HCT116 (cell line): Measurements from ENCODE around the gene ZNF430. TPM values are rescaled to one million over a fixed set of nuclear protein-coding genes. Genes with fewer than 3 reads are reported as not detected.

Source experiments
- ATAC-seq: fragments of 200-7000 bp; cut with Tn5 transposase; 2 replicates; pipeline ENCODE4 v1.9.1; 2020; ENCODE audit warnings: mild to moderate bottlenecking, moderate library complexity
- BruUV-seq: library from RNA; stranded (reverse); fragments of 400-500 nt; replicated peaks from 2 replicates; lab custom pipeline; 2021; lab: Mats Ljungman, UMichigan
- CTCF ChIA-PET: fragments of 300-600 bp; sonication (Branson Sonifier 250); formaldehyde crosslinking; loops from one replicate; lab custom pipeline; 2021; ENCODE audit warnings: antibody characterized with exemption; lab: Charles Lee
- POLR2A ChIA-PET: fragments of 300-600, 350-600 bp; sonication (Branson Sonifier 250); formaldehyde crosslinking; loops from one replicate; lab custom pipeline; 2021; ENCODE audit warnings: antibody characterized with exemption; lab: Charles Lee
- RAD21 ChIA-PET, 2 experiments: fragments of 300-600 bp; sonication (Branson Sonifier 250); formaldehyde crosslinking; loops; one replicate each; lab custom pipeline; 2023; ENCODE audit warnings: low total read pairs in 2 of 2; ENCODE audit not compliant: uncharacterized antibody in 2 of 2, unreplicated experiment in 2 of 2, low non-redundant PET in 1 of 2; lab: Charles Lee
- DNase-seq: peaks from one replicate; pipeline ENCODE4 v3.0.0-alpha.2; 2010; ENCODE audit warnings: low read depth, low spot score
- H2AFZ ChIP-seq: fragments of 200-600 bp; shearing (Covaris generic), sonication (generic); 2 replicates; pipeline ENCODE4 v1.6.1; 2017; ENCODE audit warnings: low read depth, mixed run types, mixed read lengths, antibody characterized with exemption, low read length; ENCODE audit not compliant: poor library complexity, severe bottlenecking
- H3K27ac ChIP-seq: 2 replicates; pipeline ENCODE4 v1.5.1; 2012; ENCODE audit warnings: low read depth, low read length
- H3K27me3 ChIP-seq: fragments of 200-600 bp; sonication (generic); 2 replicates; pipeline ENCODE4 v1.6.1; 2016; ENCODE audit warnings: mixed run types, low read length, mixed read lengths; ENCODE audit not compliant: insufficient read depth
- H3K36me3 ChIP-seq, 2 experiments: fragments of 200-500 bp in 1 of 2; fragments of 200-600 bp in 1 of 2; sonication (Bioruptor generic) in 1 of 2; sonication (generic) in 1 of 2; 2 replicates each; pipeline versions ENCODE4 v1.5.1 to v1.6.1; 2014 to 2016; ENCODE audit warnings: low read length in 2 of 2, inconsistent platforms in 1 of 2, mixed read lengths in 1 of 2, mixed run types in 1 of 2; ENCODE audit not compliant: insufficient read depth in 2 of 2, control insufficient read depth in 1 of 2
- H3K4me1 ChIP-seq, 2 experiments: fragments of 200-600 bp in 1 of 2; sonication (generic) in 1 of 2; 2 replicates each; pipeline versions ENCODE4 v1.5.1 to v1.6.1; 2012 to 2017; ENCODE audit warnings: low read length in 2 of 2, inconsistent platforms in 1 of 2, mild to moderate bottlenecking in 1 of 2, mixed read lengths in 1 of 2, mixed run types in 1 of 2, moderate library complexity in 1 of 2; ENCODE audit not compliant: insufficient read depth in 2 of 2, control insufficient read depth in 1 of 2
- H3K4me2 ChIP-seq: fragments of 200-600 bp; sonication (generic); 2 replicates; pipeline ENCODE4 v1.6.1; 2017; ENCODE audit warnings: mixed run types, low read length, mixed read lengths
- H3K4me3 ChIP-seq, 2 experiments: fragments of 200-600 bp in 1 of 2; sonication (generic) in 1 of 2; replicated peaks in 1 of 2; 2 replicates each; pipeline ENCODE4 v1.5.1; 2011 to 2016; ENCODE audit warnings: low read length in 2 of 2, control low read depth in 1 of 2, low read depth in 1 of 2, mild to moderate bottlenecking in 1 of 2, mixed read lengths in 1 of 2, mixed run types in 1 of 2
- H3K79me2 ChIP-seq: fragments of 200-600 bp; sonication (generic); 2 replicates; pipeline ENCODE4 v1.6.1; 2017; ENCODE audit warnings: mild to moderate bottlenecking, mixed run types, low read length, moderate library complexity, mixed read lengths; ENCODE audit not compliant: insufficient read depth
- H3K9ac ChIP-seq: fragments of 200-600 bp; sonication (generic); 2 replicates; pipeline ENCODE4 v1.6.1; 2016; ENCODE audit warnings: low read length, mixed read lengths
- H3K9me2 ChIP-seq: fragments of 200-600 bp; sonication (generic), shearing (Covaris generic); 2 replicates; pipeline ENCODE4 v1.6.1; 2017; ENCODE audit warnings: mixed run types, mild to moderate bottlenecking, moderate library complexity; ENCODE audit not compliant: insufficient read depth
- H3K9me3 ChIP-seq, 2 experiments: fragments of 200-500 bp in 1 of 2; fragments of 200-600 bp in 1 of 2; sonication (Bioruptor generic) in 1 of 2; sonication (generic) in 1 of 2; 2 replicates each; pipeline ENCODE4 v1.6.1; 2014 to 2017; ENCODE audit warnings: low read length in 2 of 2, mixed read lengths in 2 of 2, inconsistent platforms in 1 of 2, low read depth in 1 of 2, mild to moderate bottlenecking in 1 of 2, mixed run types in 1 of 2, moderate library complexity in 1 of 2; ENCODE audit not compliant: control insufficient read depth in 1 of 2, insufficient read depth in 1 of 2
- H4K20me1 ChIP-seq: fragments of 200-600 bp; sonication (generic), shearing (Covaris generic); 2 replicates; pipeline ENCODE4 v1.6.1; 2017; ENCODE audit warnings: mixed run types, mild to moderate bottlenecking, moderate library complexity; ENCODE audit not compliant: insufficient read depth
- ATF3 ChIP-seq: IDR thresholded peaks from 2 replicates; pipeline ENCODE4 v1.6.1; 2012
- CBX3 ChIP-seq: IDR thresholded peaks from 2 replicates; pipeline ENCODE4 v1.6.1; 2012; ENCODE audit warnings: low read depth
- CEBPB ChIP-seq: IDR thresholded peaks from 2 replicates; pipeline ENCODE4 v1.6.1; 2012; ENCODE audit warnings: low read depth
- CTCF ChIP-seq, 3 experiments: fragments of 200-600 bp in 1 of 3; sonication (generic) in 1 of 3; IDR thresholded peaks in 2 of 3; conservative IDR thresholded peaks in 1 of 3; 2 replicates each; pipeline ENCODE4 v1.5.1; 2012 to 2017; ENCODE audit warnings: low read depth in 2 of 3, low read length in 2 of 3, antibody characterized with exemption in 1 of 3, borderline replicate concordance in 1 of 3, control low read depth in 1 of 3, mild to moderate bottlenecking in 1 of 3, mixed read lengths in 1 of 3, mixed run types in 1 of 3, moderate library complexity in 1 of 3; ENCODE audit not compliant: insufficient read depth in 1 of 3
- EGR1 ChIP-seq: IDR thresholded peaks from 2 replicates; pipeline ENCODE4 v1.6.1; 2012; ENCODE audit warnings: low read depth
- ELF1 ChIP-seq: IDR thresholded peaks from 2 replicates; pipeline ENCODE4 v1.6.1; 2012; ENCODE audit warnings: low read depth, borderline replicate concordance
- EZH2phosphoT487 ChIP-seq: fragments of 200-600 bp; IDR thresholded peaks from 2 replicates; pipeline ENCODE4 v1.6.1; 2018; ENCODE audit warnings: antibody characterized with exemption, borderline replicate concordance
- MAX ChIP-seq: IDR thresholded peaks from 2 replicates; pipeline ENCODE4 v1.6.1; 2012
- POLR2AphosphoS5 ChIP-seq: IDR thresholded peaks from 2 replicates; pipeline ENCODE4 v1.6.1; 2011; ENCODE audit warnings: mild to moderate bottlenecking, low read depth, low read length, moderate library complexity
- REST ChIP-seq: IDR thresholded peaks from 2 replicates; pipeline ENCODE4 v1.6.1; 2012; ENCODE audit warnings: low read depth
- SIN3A ChIP-seq: IDR thresholded peaks from 2 replicates; pipeline ENCODE4 v1.6.1; 2012; ENCODE audit warnings: low read depth
- SP1 ChIP-seq: IDR thresholded peaks from 2 replicates; pipeline ENCODE4 v1.6.1; 2012; ENCODE audit warnings: low read depth
- SRF ChIP-seq: IDR thresholded peaks from 2 replicates; pipeline ENCODE4 v1.6.1; 2012; ENCODE audit warnings: low read depth
- TCF7L2 ChIP-seq: IDR thresholded peaks from 2 replicates; pipeline ENCODE4 v1.7.0; 2011; ENCODE audit warnings: borderline replicate concordance, inconsistent platforms; ENCODE audit not compliant: insufficient read depth, insufficient read length; ENCODE audit errors: extremely low read depth
- YY1 ChIP-seq: IDR thresholded peaks from 2 replicates; pipeline ENCODE4 v1.6.1; 2011; ENCODE audit warnings: low read length, low read depth, moderate library complexity, mild to moderate bottlenecking; ENCODE audit not compliant: insufficient replicate concordance; ENCODE audit errors: extremely low read depth
- ZBTB33 ChIP-seq: IDR thresholded peaks from 2 replicates; pipeline ENCODE4 v1.6.1; 2011; ENCODE audit warnings: mild to moderate bottlenecking, low read length, moderate library complexity; ENCODE audit not compliant: insufficient replicate concordance; ENCODE audit errors: extremely low read depth
- ZFX ChIP-seq: fragments of 450-650 bp; IDR thresholded peaks from 2 replicates; pipeline ENCODE4 v1.6.1; 2017
- intact Hi-C: fragments of 100-400 bp; cut with micrococcal nuclease; formaldehyde crosslinking; loops from 2 replicates; pipeline ENCODE4 v1.10.0; 2022
- total RNA-seq: library from RNA; stranded (reverse); gene quantifications from one replicate; pipeline ENCODE4 v1.2.1, GENCODE V29; 2021; ENCODE audit not compliant: unreplicated experiment

Gene ZNF430
- total RNA-seq, 1 experiment from 2014 or later: 8.4 TPM

GRCh38 chr19:21092109-21092508 lies 71.7 kb downstream of the ZNF430 start:
- CTCF ChIA-PET: no interaction called here
- BruUV-seq: no TSS peak
- TF ChIP-seq CTCF (IDR thresholded peaks at IDR 0.05 in 2 of 3, conservative IDR thresholded peaks at IDR 0.05 in 1 of 3; ENCODE audit: borderline replicate concordance in 1 of 3, insufficient read depth in 1 of 3, low read depth in 2 of 3, low read length in 2 of 3) (no peak), ATF3 (no peak), TCF7L2 (no peak), REST (no peak), SIN3A (no peak), SP1 (no peak), EZH2phosphoT487 (no peak), ZBTB33 (no peak), SRF (no peak), CBX3 (no peak), CEBPB (no peak), YY1 (no peak), POLR2AphosphoS5 (no peak), ELF1 (no peak), ZFX (no peak), EGR1 (no peak), MAX (no peak)

More at GRCh38 chr19:21092109-21092508, 71.7 kb downstream of the ZNF430 start:
- Histone ChIP-seq H2AFZ (no peak overlapping the region), H3K4me1 (no peaks in the 10 kb centered on the region), H3K4me2 (no peak overlapping the region), H3K9me3 (no peaks in the 10 kb centered on the region), H3K4me3 (no peak overlapping the region), H3K27me3 (no peaks in the 10 kb centered on the region), H3K79me2 (0 out of 2 replicates have a peak, but pooled peaks cover 10% of the 10 kb centered on the region), H3K27ac (no peak overlapping the region), H3K9me2 (no peaks in the 10 kb centered on the region), H3K36me3 (peaks cover 0 to 2% of the 10 kb centered on the region in 2 experiments; a peak in 1 of 4 replicates), H4K20me1 (no peaks in the 10 kb centered on the region), H3K9ac (no peak overlapping the region)
- ATAC-seq (no peak), DNase-seq (no peak)
- RAD21 ChIA-PET: no interaction called here
- POLR2A ChIA-PET: interaction anchor here (1.1 to 1.7 kb wide), 2 partner anchors 8 to 10 kb away, joined by 3 read pairs; partner anchors contain the start of gene ZNF714
- intact Hi-C loops: no loop called here
